Forelimb muscle (tissue), 1 donor: ENCODE data around the gene MICAL3. TPM values are rescaled to one million over a fixed set of nuclear protein-coding genes. Genes with fewer than 3 reads are reported as not detected.

Experiments
- DNase-seq: peaks from one replicate; pipeline ENCODE4 v3.0.0-alpha.2; 2013; ENCODE audit warnings: low read depth
- polyA plus RNA-seq: library from polyadenylated mRNA; unstranded; fragments of 120-200 nt; gene quantifications from one replicate; pipeline ENCODE4 v1.2.1, GENCODE V29; 2013; ENCODE audit not compliant: insufficient read length

MICAL3 gene
- polyA plus RNA-seq, 1 donor = 39.7 TPM

DNA sequence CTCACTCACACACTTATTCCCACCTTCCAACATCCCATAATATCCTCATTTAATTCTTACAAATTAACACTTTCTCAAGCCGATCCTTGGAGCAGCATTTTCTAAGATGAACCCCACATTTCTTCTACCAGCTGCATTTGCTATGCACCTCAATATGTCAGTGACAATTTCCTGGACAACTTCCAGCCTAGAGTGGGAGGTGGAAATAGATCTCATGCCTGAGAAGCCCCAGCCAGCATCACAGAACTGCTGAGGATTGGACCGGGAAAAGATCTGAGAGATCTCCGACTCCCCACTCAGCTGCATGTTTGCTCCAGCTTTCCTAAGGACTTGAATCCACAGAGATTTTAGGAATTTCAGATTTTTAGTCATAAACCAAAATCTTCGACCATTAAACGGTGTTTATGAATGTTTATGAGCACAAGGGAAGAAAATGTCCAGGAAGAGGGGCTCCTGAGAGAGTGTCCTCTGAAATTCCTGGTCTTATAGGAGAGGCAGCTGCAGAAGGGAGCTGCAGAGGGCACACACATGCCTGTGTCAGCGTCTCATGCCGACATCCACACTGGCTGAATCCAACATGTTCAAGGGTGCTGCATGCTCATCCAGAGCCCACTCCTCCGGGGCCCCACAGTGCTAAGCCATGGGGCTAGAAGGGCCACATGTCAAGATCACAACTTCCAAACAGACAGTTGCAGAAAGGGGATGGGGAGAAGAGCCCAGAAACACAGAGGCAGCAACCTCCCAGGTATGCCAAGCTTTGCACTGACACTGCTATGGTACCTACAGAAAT, 68.6 kb downstream of the MICAL3 start:
- DNase-seq = no peak

DNA sequence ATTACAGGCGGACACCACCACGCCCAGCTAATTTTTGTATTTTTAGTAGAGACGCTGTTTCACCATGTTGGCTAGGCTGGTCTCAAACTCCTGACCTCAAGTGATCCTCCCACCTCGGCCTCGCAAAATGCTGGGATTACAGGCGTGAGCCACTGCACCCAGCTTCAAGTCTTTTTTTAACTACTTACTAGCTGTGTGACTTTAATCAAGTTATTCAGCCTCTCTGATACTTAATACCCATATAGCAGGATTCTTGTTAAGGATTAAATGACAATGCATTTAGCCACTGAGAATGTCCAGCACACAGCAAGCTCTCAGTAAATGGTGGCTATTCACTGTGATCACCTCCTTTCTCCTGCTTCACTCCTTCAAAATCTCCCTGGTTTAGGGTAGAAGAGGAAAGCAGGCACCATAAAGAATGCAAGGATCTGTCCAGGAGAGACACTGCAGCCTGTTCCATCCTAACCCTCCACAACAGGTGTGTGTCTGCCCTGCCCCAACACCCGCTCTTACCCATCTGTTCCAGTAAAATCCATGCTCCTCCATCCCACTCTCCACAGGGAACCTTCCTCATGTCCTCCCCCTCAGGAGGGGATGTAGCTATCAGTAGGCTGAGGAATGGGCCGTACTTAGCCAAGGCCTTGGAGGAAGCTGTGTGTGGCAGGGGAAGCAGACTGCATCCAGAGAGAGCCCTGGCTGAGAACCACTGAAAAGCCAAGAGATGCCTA, 69.3 kb downstream of the MICAL3 start:
- DNase-seq = no peak

DNA sequence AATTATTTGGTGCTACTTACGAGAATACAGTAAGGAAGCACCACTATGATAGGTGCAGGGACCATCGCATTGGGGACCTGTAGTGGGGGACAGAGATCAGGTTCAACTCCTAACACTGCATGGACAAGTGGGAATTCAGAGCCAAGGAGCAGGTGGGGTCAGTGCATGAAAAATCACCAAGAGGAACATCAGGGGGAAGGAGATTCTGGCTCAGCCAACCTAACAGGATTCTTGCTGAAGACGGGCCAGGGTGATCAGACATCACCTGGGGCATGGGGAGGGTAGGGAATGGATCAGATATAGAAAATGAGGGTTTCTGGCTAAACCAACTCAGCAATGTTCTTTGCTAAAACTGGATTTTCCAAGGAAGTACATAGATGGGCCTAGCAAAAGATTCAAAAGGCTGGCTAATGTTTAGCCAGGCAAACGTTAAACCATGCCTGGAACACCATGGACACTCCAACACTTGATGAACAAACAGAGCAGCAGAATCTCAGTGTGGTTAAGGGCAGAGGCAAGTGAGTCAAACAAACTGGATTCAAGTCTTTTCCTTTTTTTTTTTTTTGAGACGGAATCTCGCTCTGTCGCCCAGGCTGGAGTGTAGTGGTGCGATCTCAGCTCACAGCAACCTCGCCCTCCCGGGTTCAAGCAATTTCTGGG, 70.0 kb downstream of the MICAL3 start:
- no peak for DNase-seq

DNA sequence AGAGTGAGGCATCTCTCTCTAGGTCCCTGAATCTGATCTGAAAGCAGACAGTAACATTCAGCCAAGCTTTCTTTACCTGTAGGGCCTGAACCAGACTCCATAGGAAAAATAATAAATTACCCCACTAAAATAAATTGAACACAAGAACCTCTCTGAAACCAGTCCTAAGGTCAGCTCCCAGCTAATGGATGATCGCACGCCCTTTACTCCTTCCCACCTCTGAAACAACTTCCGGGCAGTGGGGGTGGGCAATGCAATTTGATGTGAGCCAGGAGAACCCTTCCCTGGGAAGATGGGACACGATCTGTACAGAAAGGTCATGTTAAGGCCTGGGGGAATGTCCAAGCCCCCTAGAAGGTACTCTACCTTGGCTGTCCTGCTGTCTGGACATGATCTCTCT, 71.2 kb downstream of the MICAL3 start:
- DNase-seq = no peak

DNA sequence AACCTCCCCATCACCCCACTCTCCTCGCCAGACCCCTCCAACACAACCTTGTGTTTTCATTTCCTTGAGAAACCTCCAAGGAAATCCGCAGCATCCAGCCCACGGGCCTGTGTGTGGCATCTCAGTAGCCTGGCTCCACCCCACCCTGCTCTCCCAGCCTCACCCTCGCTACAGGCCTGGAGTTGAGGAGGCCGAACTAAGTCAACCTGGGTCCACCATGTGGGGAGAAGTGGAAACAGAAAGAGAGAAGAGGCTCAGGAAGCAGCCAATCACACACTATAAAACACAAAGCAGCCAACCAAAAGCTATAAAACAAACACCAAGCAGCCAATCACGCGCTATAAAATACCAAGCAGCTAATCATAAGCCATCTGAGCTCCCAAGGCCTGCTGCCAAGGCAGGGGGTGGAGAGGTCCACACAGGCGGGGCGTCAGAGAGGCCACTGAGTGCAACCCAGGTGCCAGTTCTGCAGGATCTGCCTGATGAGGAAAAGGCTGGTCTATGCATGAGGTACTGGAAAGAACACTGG, 72.0 kb downstream of the MICAL3 start:
- no peak for DNase-seq

DNA sequence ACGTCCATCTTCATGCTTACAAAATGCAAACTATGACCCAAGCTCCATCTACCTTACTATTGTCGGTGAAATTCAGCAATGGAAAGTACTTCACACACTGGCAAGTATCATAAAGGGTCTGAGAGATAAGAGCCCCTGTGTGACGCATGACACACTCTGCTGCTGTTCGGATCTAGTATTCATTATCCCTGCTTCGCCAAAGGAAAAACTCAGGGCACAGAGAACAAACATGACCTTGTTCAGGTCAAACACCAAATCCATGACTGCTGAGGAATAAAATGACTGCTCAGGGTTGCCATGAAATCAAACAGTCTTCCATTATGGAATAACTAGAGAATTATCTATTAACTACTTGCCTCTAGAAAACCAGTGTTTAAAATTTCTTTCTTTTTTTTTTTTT, 73.0 kb downstream of the MICAL3 start:
- no peak for DNase-seq

DNA sequence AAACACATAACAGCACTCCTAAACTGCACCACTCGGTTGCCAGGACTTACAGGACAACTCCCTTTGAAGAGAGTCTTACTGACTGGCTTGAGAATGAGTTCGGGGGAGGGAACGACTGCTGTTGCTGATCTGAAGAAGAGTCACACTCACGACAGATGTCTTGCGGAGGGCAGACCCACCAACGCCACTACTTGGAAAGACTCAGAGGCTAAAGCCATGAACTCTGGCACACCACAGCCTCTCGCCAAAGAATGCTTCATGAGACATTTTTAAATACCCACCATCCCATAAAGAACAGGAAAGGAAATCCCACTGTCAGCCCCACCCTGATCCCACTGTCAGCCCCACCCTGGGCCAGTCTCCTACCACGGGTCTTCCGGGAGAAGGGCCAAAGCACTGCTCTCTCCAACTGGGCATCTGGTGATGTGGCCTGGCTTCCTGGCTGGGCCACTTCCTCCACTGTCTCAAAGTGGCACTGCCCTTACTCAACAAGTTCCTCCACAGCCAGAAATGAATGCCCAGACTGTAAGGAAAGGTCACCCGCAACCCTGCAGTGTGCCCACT, 73.6 kb downstream of the MICAL3 start:
- no peak for DNase-seq

DNA sequence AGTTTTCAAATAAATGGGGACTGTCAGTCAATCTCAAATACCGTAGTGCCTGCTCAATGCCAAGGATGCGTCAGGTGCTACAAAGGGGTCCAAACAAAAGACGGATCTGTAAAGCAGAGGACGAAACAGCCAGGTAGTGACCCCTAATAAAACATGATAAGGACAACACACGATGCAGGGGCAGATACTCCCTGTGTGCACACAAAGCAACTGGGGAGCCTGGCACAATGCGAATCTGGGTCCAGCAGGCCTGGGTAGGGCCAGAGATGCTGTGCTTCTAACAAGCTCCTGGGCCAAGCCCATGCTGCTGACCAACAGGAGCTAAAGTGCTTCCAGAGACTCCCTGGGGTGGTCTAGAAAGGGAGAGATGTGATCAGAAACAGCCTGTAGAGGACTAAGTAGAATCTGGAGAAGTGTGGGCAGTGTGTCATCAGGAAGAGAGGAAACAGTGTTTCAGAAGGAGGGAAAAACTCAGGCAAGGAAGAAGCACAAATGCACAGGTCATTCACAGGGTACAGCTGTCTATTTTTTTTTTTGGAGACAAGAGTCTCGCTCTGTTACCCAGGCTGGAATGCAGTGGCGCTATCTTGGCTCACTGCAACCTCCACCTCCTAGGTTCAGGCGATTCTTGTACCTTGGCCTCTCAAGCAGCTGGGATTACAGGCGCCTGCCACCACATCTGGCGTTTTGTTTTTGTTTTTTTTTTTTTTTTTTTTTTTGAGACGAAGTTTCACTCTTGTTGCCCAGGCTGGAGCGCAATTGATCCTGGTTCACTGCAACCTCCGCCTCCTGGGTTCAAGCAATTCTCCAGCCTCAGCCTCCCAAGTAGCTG, 74.5 kb downstream of the MICAL3 start:
- no peak for DNase-seq

DNA sequence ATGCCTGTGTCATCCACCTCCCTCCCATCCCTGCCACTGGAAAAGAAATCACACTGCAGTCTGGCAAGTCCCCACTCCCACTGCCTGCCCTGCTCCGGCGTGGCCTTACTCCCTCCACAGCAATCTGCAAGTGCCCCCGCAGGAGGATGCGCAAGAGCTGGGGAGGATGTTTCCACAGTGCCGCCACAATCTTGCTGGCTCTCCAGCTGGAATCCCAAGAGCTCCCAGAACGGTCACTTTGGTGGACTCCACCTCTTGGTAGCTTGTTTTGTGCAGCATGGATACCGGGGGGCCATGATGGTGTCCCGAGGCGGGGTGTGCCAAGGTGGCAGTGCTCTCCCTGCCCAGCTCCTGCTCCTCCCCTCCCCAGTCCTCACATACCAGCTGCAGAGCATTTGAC, 76.3 kb downstream of the MICAL3 start:
- no peak for DNase-seq

DNA sequence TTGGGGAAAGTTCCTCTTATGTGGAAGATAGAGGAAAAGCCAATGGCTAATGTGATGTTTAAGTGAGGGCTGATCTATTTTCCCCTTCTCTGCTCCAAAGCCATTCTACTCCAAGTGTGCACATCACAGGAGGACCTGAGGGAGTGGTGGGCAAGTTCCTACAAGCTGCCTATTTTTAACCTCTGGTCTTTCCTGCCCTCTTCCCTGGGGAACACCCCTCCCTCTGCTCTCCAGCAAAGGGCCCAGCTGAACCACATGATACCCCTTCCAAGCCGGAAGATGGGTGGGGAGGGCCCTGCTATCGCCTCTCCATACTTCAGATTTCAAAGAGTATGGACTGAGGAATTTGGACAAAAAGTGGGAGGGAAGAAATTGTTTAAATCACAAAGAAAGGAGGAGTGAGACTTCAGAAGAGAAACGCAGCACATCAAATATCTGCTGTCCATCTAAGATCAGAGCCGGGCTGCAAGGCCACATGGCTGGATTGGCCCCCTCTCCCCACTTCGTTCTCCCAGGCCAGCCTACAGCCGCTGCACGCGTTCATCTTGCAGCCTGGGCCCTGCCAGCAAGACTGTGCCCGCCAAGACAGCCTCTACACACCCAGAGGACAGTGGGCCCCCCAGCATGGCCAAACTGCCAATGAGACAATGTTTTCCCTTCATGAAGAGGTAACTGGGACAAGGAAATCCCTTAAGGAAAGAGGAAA, 77.5 kb downstream of the MICAL3 start:
- no peak for DNase-seq

DNA sequence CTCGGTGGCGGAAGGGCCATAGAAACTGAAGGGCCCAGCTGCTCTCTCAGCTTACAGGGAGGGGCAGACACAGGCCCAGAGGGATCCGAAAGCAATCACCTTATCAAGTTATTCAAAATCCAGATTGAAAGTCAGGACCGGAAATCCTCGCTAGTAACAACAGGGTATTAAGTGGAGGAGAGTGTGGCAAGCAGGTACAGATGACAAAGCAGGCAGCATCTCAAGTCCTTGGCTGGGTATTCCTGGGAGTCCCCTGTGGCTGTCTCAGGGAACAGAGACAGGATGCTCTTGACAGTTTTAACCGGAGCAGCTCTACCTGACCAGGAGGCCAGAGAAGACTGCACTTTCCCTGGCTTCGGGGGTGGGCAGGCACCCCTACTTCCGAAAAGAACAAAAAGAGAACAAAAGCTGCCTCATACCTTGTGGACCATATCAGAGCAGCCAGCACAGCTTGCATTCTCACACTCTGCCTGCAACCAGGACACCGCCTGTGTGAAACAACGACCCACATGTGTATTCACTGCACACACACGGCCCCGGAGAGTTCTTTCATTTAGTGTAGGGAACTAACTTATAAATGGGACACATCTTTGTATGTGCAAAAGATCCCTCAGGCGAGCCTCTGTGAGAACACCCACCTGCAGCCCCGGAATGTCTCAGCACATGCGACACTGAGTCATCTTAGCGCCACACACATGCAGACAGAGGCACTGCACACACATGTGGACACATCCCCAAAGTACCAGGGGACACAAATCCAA, 78.3 kb downstream of the MICAL3 start:
- no peak for DNase-seq

DNA sequence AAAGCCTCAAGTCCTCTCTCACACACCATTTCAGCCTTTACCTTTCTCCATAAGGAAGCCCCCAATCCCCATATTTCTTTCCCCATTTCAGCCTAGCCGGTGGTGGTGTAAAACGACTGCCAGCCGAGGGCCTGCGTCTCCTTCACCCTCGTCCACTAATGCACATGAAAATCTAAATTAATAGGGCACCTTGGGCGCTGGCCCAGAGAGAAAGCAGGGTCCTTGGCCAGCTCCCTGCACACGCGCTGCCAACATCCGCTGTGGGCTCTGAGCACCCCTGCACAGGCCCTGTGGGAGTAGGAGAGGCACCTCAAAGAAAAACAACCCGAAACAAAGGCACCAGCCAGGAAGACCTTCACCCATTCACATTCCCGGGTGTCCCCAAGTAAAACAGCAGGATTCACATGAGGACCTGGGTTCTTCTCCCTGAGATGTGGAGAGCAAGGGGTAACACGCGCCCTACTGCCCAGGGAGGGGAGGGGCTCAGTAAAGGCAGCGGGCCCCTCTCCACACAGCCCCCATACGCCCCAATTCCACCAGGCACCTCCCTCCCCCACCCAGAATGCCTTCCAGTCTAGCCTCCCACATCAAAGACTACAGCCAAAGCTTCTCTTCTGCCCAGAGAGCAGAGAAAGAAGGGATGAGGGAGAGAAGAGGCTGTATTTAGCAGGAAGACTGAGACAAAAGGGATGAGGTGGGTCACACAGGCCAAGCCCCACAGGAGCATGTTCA, 79.0 kb downstream of the MICAL3 start:
- DNase-seq = no peak

DNA sequence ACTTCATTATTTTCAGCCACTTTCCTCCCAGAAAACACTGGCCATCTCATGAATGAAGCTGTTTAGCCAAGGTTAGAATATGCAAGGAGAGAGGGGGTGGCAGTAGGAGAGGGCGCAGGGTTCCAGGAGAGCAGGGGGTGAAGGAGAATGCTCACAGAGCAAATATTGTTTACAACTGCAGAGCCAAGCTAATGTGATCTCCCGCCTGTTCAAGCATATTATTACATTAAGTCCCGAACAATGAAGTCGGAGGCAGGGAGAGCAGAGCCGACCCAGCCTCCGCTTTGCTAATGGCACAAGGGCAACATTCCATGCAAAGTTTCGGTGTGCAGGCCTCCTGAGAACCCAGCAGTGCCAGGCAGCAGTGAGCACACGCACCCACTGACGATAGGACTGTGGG, 80.1 kb downstream of the MICAL3 start:
- DNase-seq = no peak

DNA sequence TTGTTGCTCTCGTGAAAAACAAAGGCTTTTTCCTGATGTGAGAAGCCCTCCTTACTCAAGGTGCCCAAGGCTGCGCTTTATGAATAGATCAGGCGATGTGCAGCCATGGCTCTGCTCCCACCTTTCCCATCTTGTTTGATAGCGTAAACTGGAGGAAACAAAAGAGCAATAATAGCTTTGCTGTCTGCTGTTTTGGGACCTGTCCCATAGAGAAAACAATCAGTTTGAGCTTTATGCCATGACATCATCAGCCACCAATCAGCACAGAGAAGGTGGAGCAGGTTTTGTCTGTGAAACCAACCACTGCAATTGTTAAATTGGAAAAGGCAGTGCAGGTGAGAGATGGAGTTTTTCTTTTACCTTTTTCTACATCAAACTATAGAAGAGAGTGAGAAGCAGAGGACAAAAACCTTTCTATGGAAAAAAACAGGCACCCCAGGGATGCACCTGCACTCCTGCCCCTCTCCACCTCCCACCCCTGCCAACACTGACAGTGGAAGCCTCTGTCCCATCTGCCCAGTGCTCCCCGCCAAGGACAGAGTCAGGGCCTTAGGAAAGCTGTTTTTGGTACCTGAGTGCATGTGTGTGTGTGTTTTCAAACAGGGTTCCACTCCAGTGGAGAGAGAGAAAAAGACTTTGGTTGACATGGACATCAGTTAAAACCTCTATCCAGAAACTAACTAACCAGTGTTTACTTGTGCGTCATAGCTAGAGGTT, 80.7 kb downstream of the MICAL3 start:
- DNase-seq = no peak

DNA sequence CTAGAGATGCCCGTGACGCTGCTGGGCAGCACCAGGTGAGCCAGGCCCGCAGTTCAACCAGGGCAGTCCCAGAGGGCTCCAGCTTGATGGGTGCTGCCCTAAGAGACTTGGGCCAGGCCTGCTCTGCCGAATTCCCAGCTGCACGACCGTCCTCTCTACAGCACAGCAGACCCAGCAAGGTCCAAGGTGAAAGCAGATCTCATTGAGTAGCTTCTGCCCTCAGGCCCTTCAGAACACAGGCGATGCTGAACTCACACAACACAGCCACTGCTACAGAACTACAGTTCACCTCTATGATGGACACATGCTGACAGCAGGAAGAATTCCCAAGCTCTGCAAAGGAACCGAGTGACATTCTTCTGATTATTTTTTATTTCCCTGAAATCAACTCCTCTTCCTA, 81.6 kb downstream of the MICAL3 start:
- no peak for DNase-seq

DNA sequence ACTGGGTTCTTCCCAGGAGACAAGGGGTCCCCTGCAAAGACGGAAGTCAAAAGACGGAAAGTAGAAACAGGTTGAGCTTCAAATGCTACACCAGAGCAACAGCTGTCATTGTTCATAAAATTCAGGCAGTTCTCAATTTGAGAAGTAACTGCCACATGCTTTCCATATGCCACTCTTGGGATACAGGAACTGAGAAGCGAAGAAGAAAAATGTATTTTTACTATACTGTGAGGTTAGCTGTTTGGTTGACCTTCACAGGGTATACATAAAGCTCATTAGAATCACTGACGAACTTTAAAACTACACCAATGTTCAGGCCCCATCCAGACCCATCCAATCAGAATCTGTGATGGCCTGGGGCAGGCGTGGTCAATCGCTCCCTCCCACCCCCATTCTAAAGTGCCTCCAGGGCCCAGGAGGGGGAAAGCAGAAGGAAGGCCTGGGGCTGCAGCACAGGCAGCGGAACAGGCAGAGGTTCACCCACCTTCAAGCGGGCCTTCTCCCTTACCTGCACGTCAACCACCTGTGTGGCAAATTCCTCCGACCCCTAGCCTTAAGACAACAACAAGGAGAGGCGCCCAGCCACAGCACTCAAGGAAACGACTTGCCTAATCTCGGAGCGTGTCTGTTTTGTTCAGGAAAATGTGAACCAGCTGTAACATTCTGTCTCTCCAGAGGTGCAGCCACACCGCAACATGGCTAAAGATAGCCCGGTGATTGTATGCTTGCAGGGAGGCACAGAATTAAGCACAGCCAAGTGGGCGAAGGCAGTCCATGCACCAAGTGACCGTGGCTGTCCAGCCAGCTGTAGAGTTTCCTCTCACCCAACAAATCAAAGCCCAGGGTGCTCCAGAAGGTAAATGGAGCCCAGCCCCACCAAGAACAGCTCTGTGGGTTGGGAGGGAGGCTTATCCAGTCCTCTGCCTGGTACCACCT, 82.6 kb downstream of the MICAL3 start:
- DNase-seq = no peak

DNA sequence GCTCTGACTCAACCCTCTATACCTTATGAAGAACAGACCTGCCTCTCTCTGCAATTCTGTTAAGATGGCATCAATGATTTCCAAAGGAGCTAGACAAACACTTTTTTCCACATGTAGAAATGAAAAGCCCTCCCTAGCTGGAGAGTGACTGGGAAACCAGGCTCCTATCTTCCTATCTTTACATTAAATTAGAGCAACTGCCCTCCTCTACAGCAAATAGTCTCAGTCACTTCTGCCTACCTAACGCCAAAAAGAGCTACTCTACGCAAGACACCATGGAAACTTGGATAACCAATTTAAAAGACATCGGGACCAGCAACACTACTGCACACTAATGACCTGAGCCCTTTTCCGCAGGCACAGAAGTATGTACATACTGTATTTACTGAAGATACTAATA, 84.8 kb downstream of the MICAL3 start:
- DNase-seq = no peak
